KBM-7 (cell line): ENCODE data around the gene PRXL2A.
A peak's percentile ranks its signal among the peaks of the same experiment; 100 is the strongest.

Source experiments
- DNase-seq: peaks from one replicate; pipeline ENCODE4 v3.0.0-alpha.2; 2015
- in situ Hi-C: fragments of 300-500 bp; cut with MboI; formaldehyde crosslinking; loops from 2 replicates; pipeline ENCODE4 v1.14.3; 2020; ENCODE audit warnings: low sequenced_read_pairs, low pct_unique_long_range_greater_than_20kb, mixed read lengths

The PRXL2A gene

DNA sequence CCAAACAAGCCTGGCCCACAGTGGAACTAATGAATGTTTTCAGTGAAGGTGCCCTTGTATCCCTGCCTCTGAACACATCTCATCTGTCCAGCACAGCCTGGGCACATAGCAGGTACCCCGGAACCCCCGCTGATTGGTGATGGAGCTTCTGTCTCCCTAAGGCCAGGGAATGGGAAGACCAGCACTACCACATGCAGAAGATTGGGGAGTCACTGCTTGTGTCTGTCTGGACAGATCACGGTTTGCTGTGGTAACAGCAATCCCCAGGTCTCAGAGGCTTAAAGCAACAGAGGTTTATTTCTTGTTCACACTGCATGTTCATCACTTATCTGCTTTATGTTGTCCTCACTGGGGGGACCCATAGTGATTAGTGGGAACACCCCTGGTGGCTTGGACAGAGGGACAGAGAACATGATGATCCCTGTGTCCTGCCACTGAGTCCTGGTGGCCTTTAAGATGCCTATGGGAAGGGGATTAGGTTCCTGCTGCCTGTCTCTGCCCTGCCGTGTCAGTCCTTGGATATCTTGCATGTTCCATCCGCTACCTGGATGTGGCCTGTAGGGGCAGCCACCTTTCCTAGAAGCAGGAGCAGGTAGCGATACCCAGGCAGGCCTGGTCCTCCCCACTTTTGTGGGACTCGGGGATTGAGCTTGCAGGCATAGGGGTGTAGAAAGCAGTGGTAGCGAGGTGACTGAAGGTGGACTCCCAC is 49.4 kb downstream of the PRXL2A start:
- no peak for DNase-seq
- in situ Hi-C loops: no loop called here

GRCh38 chr10:80458263-80458625 is 49.9 kb downstream of the PRXL2A start:
- DNase-seq: no peak
- in situ Hi-C loops: no loop called here

GRCh38 chr10:80458638-80459037 is 50.3 kb downstream of the PRXL2A start:
- no peak for DNase-seq
- in situ Hi-C loops: no loop called here

DNA sequence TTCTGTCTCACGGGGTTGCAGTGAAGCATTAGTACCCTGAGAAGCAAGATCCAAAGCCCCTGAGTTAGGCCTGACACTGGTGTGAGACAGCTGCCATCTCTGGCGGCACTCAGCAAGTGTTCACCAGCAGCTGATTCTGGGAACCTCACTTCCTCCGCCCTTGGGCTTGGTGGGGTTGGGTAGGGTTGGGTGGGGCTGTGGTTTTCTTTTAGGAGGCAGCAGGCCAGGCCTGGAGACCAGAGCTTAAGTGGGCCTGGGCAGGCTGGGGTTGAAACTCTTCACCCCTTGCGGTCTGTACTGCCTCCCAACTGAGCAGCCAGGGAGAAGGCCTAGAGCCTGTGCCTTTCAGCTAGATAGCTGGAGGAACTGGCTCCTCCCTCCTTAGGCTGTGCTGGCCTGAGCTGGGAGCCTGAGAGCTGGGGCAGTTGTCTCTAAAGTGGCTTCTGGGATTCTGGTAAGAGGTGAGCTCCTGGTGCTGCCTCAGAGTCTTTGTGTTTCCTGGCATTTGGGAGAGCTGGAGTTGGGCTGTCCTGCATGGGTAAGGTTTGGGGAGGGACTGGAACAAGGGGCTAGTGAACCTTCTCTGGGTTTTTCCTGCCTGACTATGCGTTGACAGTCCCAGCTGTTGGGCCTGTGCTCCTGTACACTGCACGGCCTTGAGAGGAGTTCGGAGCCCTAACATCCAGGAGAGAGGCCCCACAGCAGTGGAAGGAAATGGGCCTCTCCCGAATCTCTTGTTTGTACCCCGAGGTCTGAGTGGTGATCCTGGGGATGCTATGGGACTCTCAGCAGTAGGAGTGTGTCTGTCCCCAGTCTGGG is 50.9 kb downstream of the PRXL2A start:
- in situ Hi-C loops: no loop called here

DNA sequence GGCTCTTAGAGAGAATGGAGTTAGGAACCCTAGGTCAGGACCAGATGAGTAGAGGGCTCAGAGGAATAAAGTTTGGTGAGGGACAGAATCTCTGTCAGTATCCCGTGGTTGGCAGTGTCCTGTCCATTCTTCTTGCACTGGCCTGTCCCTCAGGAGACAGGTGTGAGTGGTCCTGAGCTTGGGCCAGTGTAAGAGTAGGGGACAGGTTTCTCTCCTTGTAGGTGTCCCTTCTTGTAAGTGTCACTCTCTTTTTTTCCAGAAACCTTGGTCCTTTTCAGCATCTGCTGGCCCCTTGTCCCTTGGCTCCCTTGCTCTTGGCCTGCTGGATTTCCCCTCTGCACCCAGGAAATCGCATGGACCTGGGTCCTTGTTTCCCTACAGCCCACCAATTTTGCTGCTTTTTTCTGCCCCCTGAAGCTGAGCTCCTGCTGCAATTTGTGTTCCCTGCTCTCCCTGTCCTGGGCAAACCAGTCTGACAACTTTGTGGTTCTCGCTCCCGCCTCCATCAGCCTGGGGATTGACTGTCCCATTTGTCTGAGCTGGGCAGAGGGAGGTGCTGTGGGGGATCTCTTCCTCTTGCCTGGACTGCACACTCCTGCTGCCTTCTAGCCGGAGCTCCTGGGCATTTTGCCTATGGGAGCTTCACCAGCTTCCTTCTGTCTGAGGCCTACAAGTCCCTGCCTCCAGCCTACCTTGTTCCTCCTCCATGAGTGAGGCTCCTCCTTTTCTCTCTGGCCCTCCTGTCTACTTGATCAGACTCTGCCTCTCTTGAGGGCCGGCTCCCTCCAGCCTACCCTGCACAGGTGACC is 52.3 kb downstream of the PRXL2A start:
- in situ Hi-C loops: no loop called here
- DNase-seq: peak; percentile 64

More for the DNA sequence above, 50.9 kb downstream of the PRXL2A start:
- DNase-seq: peak; percentile 87

GRCh38 chr10:80461208-80462183 is 53.1 kb downstream of the PRXL2A start:
- DNase-seq: no peak
- in situ Hi-C loops: no loop called here

DNA sequence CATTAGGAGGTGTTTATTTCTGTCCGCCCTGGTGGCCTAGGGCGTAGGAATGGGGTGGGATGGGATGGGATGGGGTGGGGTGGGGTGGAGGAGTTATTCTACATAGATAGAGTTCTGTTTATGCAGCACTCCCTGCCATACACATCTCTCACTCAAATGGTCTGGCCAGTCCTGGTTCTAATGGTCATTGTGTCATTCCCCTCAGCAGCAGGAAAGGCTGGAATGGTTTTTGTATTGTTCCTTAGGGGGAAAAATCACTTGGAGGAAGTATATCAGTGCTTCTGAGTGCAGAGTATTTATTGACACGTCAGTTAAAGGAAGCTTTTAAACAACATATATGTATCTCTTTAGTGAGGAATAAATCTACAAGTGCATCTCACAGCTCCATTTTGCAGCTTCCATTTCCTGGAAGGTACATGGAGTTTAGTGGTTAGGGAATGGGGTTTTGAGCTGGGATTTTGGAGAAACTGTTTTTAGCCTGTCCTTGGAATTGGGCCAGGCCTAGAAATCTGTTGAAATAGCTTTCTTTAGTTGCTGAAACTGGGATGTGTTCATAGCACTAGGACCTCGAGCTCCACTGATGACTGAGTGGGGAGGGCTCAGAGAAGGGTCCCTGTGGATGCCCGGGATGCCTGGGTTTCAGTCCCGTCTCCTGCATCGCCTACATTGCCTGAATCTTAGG is 54.1 kb downstream of the PRXL2A start:
- in situ Hi-C loops: no loop called here
- no peak for DNase-seq

GRCh38 chr10:80462981-80463741 is 54.8 kb downstream of the PRXL2A start:
- in situ Hi-C loops: no loop called here
- peak; percentile 73 for DNase-seq

GRCh38 chr10:80463868-80464267 is 55.5 kb downstream of the PRXL2A start:
- in situ Hi-C loops: no loop called here
- DNase-seq: no peak

DNA sequence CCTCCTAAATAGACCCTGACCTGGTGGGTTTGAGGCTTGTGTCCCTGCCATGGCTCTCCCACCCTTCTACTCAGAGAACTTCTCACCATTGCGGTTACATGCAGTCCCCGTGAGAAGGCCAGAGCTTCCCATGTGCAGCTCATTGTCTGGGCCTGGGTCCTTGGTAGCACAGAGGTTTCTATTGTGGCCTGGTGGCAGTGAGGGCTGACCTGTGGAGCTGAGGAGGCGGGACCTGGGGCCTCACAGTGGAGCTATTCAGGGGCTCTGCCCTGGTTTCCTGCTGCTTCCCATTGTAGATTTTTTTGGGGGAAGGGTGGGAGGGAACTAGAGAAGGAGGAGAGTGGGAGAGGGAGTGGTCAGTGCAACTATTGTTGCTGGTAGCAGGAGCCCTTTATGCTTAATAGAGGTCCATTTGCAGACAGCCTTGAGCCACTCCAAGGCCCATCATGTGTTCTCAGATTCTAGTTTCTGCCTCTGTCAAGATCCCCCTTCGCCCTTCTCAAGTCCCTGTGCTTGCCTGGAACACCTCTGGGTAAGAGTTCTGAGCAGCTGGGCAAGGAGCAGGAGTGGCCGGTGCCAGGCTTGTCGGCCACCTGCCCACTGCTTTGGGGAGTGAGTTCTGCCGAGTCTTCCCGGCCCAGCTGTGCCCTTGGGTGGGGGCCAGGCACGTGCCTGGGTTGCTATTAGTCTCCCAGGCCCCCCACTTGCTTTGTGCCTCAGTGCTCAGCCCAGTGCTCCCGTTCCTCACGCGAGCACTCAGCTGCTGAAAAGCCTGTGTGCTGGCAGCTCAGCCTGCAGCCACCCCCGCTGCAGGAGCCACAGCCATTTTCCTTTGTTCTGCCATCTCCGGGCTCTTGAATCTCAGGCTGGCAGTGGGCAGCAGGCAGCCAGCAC is 56.5 kb downstream of the PRXL2A start:
- in situ Hi-C loops: no loop called here
- no peak for DNase-seq

DNA sequence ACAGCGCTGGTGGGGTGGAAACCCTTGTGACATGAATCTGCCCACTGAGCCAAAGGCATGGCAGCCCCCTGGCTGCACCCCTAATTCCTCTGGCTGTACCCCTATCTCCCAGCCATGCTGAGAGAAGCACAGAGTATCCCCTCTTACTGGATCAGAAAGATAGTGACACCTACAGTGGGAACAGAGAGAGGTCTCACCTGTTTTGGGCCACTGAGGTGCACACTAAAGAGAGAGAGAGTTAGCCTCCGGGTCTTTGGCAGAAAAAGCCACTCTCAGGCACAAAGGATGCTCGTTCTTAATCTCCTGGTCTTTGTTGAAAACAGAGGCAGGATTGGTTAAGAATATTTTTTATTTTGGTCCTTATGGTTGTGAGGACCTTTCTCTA is 57.1 kb downstream of the PRXL2A start:
- no peak for DNase-seq
- in situ Hi-C loops: no loop called here

DNA sequence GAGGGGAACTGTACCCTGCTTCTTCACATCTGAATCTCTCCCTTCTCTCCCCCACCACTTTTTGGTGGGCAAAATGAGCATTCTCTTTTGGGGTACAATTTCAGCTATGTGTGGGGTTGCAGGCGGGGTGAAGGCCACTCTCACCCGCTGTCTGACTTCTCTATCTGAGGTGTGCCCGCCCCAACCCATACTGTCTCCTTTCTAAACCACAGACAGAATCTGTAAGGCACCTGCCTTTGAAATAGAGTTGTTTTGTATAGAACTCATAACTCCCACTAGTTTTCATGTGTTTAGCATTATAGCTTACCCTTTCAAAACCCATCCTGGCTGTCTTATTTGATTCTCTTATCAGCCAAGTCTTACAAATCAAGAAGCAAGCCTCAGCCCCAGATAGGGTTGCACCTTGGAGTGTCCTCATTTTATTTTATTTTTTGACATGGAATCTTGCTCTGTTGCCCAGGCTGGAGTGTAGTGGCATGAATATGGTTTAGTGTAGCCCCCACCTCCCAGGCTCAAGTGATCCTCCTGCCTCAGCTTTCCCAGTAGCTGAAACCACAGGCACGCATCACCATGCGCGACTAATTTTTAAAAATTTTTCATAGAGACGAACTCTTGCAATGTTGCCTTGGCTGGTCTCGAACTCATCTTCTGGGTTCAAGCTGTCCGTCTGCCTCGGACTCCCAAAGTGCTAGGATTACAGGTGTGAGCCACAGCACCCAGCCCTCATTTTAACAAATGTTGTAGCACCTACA is 57.7 kb downstream of the PRXL2A start:
- no peak for DNase-seq
- in situ Hi-C loops: no loop called here

GRCh38 chr10:80466724-80467326 is 58.5 kb downstream of the PRXL2A start:
- DNase-seq: no peak
- in situ Hi-C loops: no loop called here

- peak; percentile 77 for DNase-seq
- in situ Hi-C loops: no loop called here
Measured at GRCh38 chr10:80468002-80468401, 59.7 kb downstream of the PRXL2A start.

DNA sequence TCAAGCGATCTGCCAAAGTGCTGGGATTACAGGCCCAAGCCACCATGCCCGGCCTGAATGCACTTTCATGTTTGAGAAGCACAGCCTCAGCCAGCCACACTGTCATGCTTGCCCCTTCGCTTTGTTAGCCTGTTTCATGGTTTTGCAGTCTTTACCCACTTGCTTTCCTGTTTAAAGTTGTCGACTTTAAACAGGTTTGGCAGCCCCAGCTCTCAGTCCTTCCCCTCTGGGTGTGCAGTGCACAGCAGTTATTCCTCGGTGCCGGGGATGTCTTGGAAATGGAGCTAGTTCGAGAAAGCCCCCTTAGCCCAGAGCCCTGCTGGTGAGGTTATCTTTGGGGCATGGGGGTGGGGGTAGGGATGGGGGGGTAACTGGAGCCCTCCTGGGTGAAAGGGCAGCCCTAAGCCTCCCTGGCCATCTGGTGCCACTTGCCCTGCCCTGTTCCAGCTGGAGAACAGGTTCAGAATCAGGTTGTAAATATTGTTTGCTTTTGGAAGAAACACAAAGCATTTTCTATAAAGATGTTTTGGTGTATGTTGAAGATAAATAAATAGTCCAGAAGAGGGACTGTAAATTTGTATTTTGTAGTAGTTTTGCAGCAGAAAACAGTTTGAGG is 60.6 kb downstream of the PRXL2A start:
- DNase-seq: no peak
- in situ Hi-C loops: no loop called here
